ENCODE data around the gene CD9.

- TF ChIP-seq CTCF (IDR thresholded peaks at IDR 0.05) (no peak), EZH2 (IDR thresholded peaks at IDR 0.05; ENCODE audit: borderline replicate concordance, insufficient read depth, low read depth, low read length, poor library complexity, severe bottlenecking) (no peak)
Measured at GRCh38 chr12:6207259-6207925, 7.2 kb downstream of the CD9 start.

Measured in B cell (primary cell).